Keratinocyte (primary cell): ENCODE measurements around the gene NINJ2. TPM values are rescaled to one million over a fixed set of nuclear protein-coding genes. Genes with fewer than 3 reads are reported as not detected.

ENCODE experiments used
- DNase-seq: peaks from one replicate; pipeline ENCODE4 v3.0.0-alpha.2; 2011; ENCODE audit warnings: low read depth, missing footprints, low spot score
- FAIRE-seq: peaks from 2 replicates; lab custom pipeline; 2011; peaks lifted over from hg19 to GRCh38; lab: Jason Lieb, UNC
- H2AFZ ChIP-seq: 2 replicates; pipeline ENCODE4 v1.6.0; 2012; ENCODE audit warnings: low read length, control low read depth, inconsistent platforms; ENCODE audit not compliant: control insufficient read depth
- H3K27ac ChIP-seq: 2 replicates; pipeline ENCODE4 v1.5.1; 2011; ENCODE audit warnings: low read length; ENCODE audit not compliant: control insufficient read depth, insufficient read depth
- H3K27me3 ChIP-seq: 3 replicates; pipeline ENCODE4 v1.6.0; 2011; ENCODE audit warnings: low read length; ENCODE audit not compliant: control insufficient read depth, insufficient read depth; ENCODE audit errors: extremely low read depth
- H3K36me3 ChIP-seq, 2 experiments: 2 replicates in 1 of 2; 3 replicates in 1 of 2; pipeline ENCODE4 v1.5.1; 2011; ENCODE audit warnings: low read length in 2 of 2, mild to moderate bottlenecking in 1 of 2; ENCODE audit not compliant: control insufficient read depth in 2 of 2, insufficient read depth in 2 of 2; ENCODE audit errors: extremely low read depth in 1 of 2
- H3K4me1 ChIP-seq: 3 replicates; pipeline ENCODE4 v1.5.1; 2011; ENCODE audit warnings: low read length; ENCODE audit not compliant: control insufficient read depth, insufficient read depth; ENCODE audit errors: extremely low read depth
- H3K4me2 ChIP-seq: 3 replicates; pipeline ENCODE4 v1.6.0; 2011; ENCODE audit warnings: low read depth, low read length; ENCODE audit not compliant: control insufficient read depth, insufficient read depth; ENCODE audit errors: extremely low read depth
- H3K4me3 ChIP-seq, 3 experiments: fragments of 200-600 bp in 1 of 3; sonication (generic) in 1 of 3; 2 replicates in 2 of 3; 3 replicates in 1 of 3; pipeline ENCODE4 v1.5.1; 2011 to 2016; ENCODE audit warnings: low read length in 3 of 3, mild to moderate bottlenecking in 3 of 3, control low read depth in 2 of 3, inconsistent platforms in 1 of 3, low read depth in 1 of 3, mixed read lengths in 1 of 3, mixed run types in 1 of 3, moderate library complexity in 1 of 3; ENCODE audit not compliant: control insufficient read depth in 2 of 3, insufficient read depth in 2 of 3; ENCODE audit errors: extremely low read depth in 1 of 3
- H3K79me2 ChIP-seq: 2 replicates; pipeline ENCODE4 v1.6.0; 2012; ENCODE audit warnings: low read length; ENCODE audit not compliant: control insufficient read depth, insufficient read depth
- H3K9ac ChIP-seq: 3 replicates; pipeline ENCODE4 v1.6.0; 2011; ENCODE audit warnings: low read length; ENCODE audit not compliant: control insufficient read depth, insufficient read depth; ENCODE audit errors: extremely low read depth
- H3K9me1 ChIP-seq: 3 replicates; pipeline ENCODE4 v1.6.0; 2011; ENCODE audit warnings: low read length; ENCODE audit not compliant: control insufficient read depth, insufficient read depth; ENCODE audit errors: extremely low read depth
- H3K9me3 ChIP-seq: 2 replicates; pipeline ENCODE4 v1.5.1; 2012; ENCODE audit warnings: low read depth, low read length; ENCODE audit not compliant: control insufficient read depth
- H4K20me1 ChIP-seq: 3 replicates; pipeline ENCODE4 v1.6.0; 2011; ENCODE audit warnings: low read length; ENCODE audit not compliant: control insufficient read depth, insufficient read depth; ENCODE audit errors: extremely low read depth
- EZH2 ChIP-seq: IDR thresholded peaks from one replicate; pipeline ENCODE4 v1.6.1; 2012; ENCODE audit warnings: inconsistent platforms, mild to moderate bottlenecking, low read length, moderate library complexity
- dilution Hi-C: fragments of 300-500 bp; cut with MboI; formaldehyde crosslinking; loops from one replicate; pipeline ENCODE4 v1.7.0; 2020; ENCODE audit warnings: low sequenced_read_pairs; ENCODE audit not compliant: extremely low pct_ligation_motif_present
- polyA plus RNA-seq, 5 experiments: library from polyadenylated mRNA; depleted of rRNA in 3 of 5; stranded (reverse) in 3 of 5; stranded (forward) in 1 of 5; unstranded in 1 of 5; fragments of >200 nt; gene quantifications; 1 replicate in 1 of 5; 2 replicates in 3 of 5; 3 replicates in 1 of 5; pipeline versions ENCODE4 v1.2.1 to v1.2.3, GENCODE V29; 2011 to 2012; ENCODE audit warnings: missing spikeins in 2 of 5, low read depth in 1 of 5, low replicate concordance in 1 of 5
- TF ChIP-seq, protein P1 (sequence below), 3 experiments: IDR thresholded peaks in 1 of 3; conservative IDR thresholded peaks in 1 of 3; optimal IDR thresholded peaks in 1 of 3; 2 replicates in 2 of 3; 3 replicates in 1 of 3; pipeline versions ENCODE3 to v1.5.1; 2011; ENCODE audit warnings: low read length in 3 of 3, mild to moderate bottlenecking in 3 of 3, moderate library complexity in 2 of 3, control low read depth in 1 of 3, inconsistent platforms in 1 of 3; ENCODE audit not compliant: insufficient read depth in 2 of 3; ENCODE audit errors: extremely low read depth in 1 of 3

The NINJ2 gene
- polyA plus RNA-seq, 1 donor (not counting 4 experiments of a cell fraction or from before 2014, with no cell fraction given): 0.58 TPM

- no peaks in the 10 kb centered on the region for H3K9me3 ChIP-seq
- dilution Hi-C loops: no loop called here
- H3K9ac ChIP-seq: no peak overlapping the region
- no peaks in the 10 kb centered on the region for H3K36me3 ChIP-seq
- peaks cover 22% of the 10 kb centered on the region for H3K4me1 ChIP-seq
- no peak overlapping the region for H3K4me2 ChIP-seq
- no peak overlapping the region for H3K4me3 ChIP-seq
- no peak overlapping the region for H2AFZ ChIP-seq
- H3K79me2 ChIP-seq: no peaks in the 10 kb centered on the region
- H3K9me1 ChIP-seq: no peaks in the 10 kb centered on the region
- H3K27me3 ChIP-seq: no peaks in the 10 kb centered on the region
- H4K20me1 ChIP-seq: no peaks in the 10 kb centered on the region
- no peak for TF ChIP-seq EZH2
- TF ChIP-seq, protein P1, sequence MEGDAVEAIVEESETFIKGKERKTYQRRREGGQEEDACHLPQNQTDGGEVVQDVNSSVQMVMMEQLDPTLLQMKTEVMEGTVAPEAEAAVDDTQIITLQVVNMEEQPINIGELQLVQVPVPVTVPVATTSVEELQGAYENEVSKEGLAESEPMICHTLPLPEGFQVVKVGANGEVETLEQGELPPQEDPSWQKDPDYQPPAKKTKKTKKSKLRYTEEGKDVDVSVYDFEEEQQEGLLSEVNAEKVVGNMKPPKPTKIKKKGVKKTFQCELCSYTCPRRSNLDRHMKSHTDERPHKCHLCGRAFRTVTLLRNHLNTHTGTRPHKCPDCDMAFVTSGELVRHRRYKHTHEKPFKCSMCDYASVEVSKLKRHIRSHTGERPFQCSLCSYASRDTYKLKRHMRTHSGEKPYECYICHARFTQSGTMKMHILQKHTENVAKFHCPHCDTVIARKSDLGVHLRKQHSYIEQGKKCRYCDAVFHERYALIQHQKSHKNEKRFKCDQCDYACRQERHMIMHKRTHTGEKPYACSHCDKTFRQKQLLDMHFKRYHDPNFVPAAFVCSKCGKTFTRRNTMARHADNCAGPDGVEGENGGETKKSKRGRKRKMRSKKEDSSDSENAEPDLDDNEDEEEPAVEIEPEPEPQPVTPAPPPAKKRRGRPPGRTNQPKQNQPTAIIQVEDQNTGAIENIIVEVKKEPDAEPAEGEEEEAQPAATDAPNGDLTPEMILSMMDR (optimal IDR thresholded peaks at IDR 0.05 in 1 of 3, IDR thresholded peaks at IDR 0.05 in 1 of 3, conservative IDR thresholded peaks at IDR 0.05 in 1 of 3; ENCODE audit: extremely low read depth in 1 of 3, insufficient read depth in 2 of 3, low read length in 3 of 3): no peak
- FAIRE-seq (no peak), DNase-seq (no peak)
- H3K27ac ChIP-seq: no peak overlapping the region
These were observed 15.7 kb downstream of the NINJ2 start for GRCh38 chr12:647385-648085.

- no peaks in the 10 kb centered on the region for H3K36me3 ChIP-seq
- TF ChIP-seq EZH2: no peak
- TF ChIP-seq, protein P1 (optimal IDR thresholded peaks at IDR 0.05 in 1 of 3, IDR thresholded peaks at IDR 0.05 in 1 of 3, conservative IDR thresholded peaks at IDR 0.05 in 1 of 3; ENCODE audit: extremely low read depth in 1 of 3, insufficient read depth in 2 of 3, low read length in 3 of 3): no peak
- H4K20me1 ChIP-seq: no peaks in the 10 kb centered on the region
- no peaks in the 10 kb centered on the region for H3K9me3 ChIP-seq
- no peaks in the 10 kb centered on the region for H3K79me2 ChIP-seq
- FAIRE-seq (no peak), DNase-seq (no peak)
- H3K4me3 ChIP-seq: no peak overlapping the region
- H3K4me1 ChIP-seq: peaks cover 22% of the 10 kb centered on the region
- no peak overlapping the region for H3K9ac ChIP-seq
- H3K4me2 ChIP-seq: peak overlapping the region; percentile 48
- H2AFZ ChIP-seq: peak overlapping the region; percentile 42
- no peak overlapping the region for H3K27ac ChIP-seq
- no peaks in the 10 kb centered on the region for H3K9me1 ChIP-seq
- H3K27me3 ChIP-seq: no peaks in the 10 kb centered on the region
- dilution Hi-C loops: no loop called here
These were observed 16.5 kb downstream of the NINJ2 start for GRCh38 chr12:646442-647384.
